Prostate gland (tissue), 2 donors: ENCODE results near the gene DEGS1.

ENCODE experiments used
- CTCF ChIP-seq, 4 experiments: fragments of 200-600 bp in 2 of 4; fragments of 450-650 bp in 2 of 4; sonication (generic) in 2 of 4; IDR thresholded peaks; 1 replicate in 3 of 4; 2 replicates in 1 of 4; pipeline ENCODE4 v1.5.1; 2016 to 2019; ENCODE audit warnings: antibody characterized with exemption in 4 of 4, mild to moderate bottlenecking in 2 of 4, moderate library complexity in 2 of 4
- POLR2A ChIP-seq: fragments of 450-650 bp; IDR thresholded peaks from one replicate; pipeline ENCODE4 v1.6.1; 2016; ENCODE audit warnings: antibody characterized with exemption, mild to moderate bottlenecking
- POLR2AphosphoS5 ChIP-seq: sonication (generic); formaldehyde crosslinking; IDR thresholded peaks from one replicate; pipeline ENCODE4 v1.6.1; 2017; ENCODE audit warnings: antibody characterized with exemption

GRCh38 chr1:224219011-224219611 is 36.1 kb downstream of the DEGS1 start:
- TF ChIP-seq POLR2A (no peak), CTCF (IDR thresholded peaks at IDR 0.05) (no peak), POLR2AphosphoS5 (no peak)
